Spleen (tissue), 7 donors: ENCODE measurements around the gene MICU2.

ENCODE experiments used
- CTCF ChIP-seq, 11 experiments: fragments of 200-600 bp in 7 of 11; fragments of 450-650 bp in 4 of 11; sonication (generic) in 4 of 11; IDR thresholded peaks in 8 of 11; conservative IDR thresholded peaks in 3 of 11; 1 replicate in 7 of 11; 2 replicates in 4 of 11; pipeline versions ENCODE4 v1.4.0 to v1.8.0; 2016 to 2021; ENCODE audit warnings: antibody characterized with exemption in 11 of 11, inconsistent platforms in 4 of 11, mild to moderate bottlenecking in 1 of 11
- POLR2AphosphoS5 ChIP-seq, 3 donors: sonication (generic); formaldehyde crosslinking; IDR thresholded peaks; one replicate each; pipeline ENCODE4 v1.5.1; 2017; ENCODE audit warnings: antibody characterized with exemption in 3 of 3
- donor health status: DM: no; HTN: no; CAD: no; lungs with moderate emphysema.
- donor health status: DM: no; HTN: no; CAD: no.
- donor health status: DM: no; HTN: no; CAD: no.

- TF ChIP-seq CTCF (IDR thresholded peaks at IDR 0.05 in 8 of 11, conservative IDR thresholded peaks at IDR 0.05 in 3 of 11) (no peak), POLR2AphosphoS5 (IDR thresholded peaks at IDR 0.05) (no peak)
Observed at GRCh38 chr13:21594715-21595545, 9.0 kb downstream of the MICU2 start.
